Measurements from ENCODE around the gene PTGER4. TPM values are rescaled to one million over a fixed set of nuclear protein-coding genes. Genes with fewer than 3 reads are reported as not detected.

PTGER4 gene
- total RNA-seq, 1 donor from 2014 or later = 3.3 TPM

Small RNAs within 50 kb of the gene (small RNA-seq; reads per million reads assigned to genes)
- gene RF00092 = not detected

Other genes starting within 250 kb of the PTGER4 start
- gene TTC33, start 76.0 kb downstream of the PTGER4 start, total RNA-seq = 65.5 TPM
- gene PRKAA1, start 118.5 kb downstream of the PTGER4 start, total RNA-seq = 74.1 TPM
- 1,054 TPM for gene RPL37, start 155.3 kb downstream of the PTGER4 start, total RNA-seq
- gene CARD6, start 161.5 kb downstream of the PTGER4 start, total RNA-seq = 1.6 TPM
- 8.1 TPM for gene C7, start 229.6 kb downstream of the PTGER4 start, total RNA-seq